Activated T-cell treated with anti-CD3 and anti-CD28 coated beads for 4 hours (primary cell): ENCODE data around the gene MUTYH.
"Not testable (repeated sequence)": the region's sequence is repeated elsewhere in the genome, so short reads cannot be mapped to it uniquely, and the experiment has no call there.

ENCODE experiments used
- DNase-seq: peaks from one replicate; pipeline ENCODE4 v3.0.0-alpha.2; 2020

Gene MUTYH

GRCh38 chr1:45339789-45340558 lies at the start of gene MUTYH, which contains the start of gene TOE1:
MUTYH (minus strand) TSS chr1:45340440; CDS start chr1:45334505, 5,935 bp downstream.
TOE1 (plus strand) TSS chr1:45340170; CDS start chr1:45340253, 83 bp downstream.
- DNase-seq: peak; percentile 88

- no peak for DNase-seq
Observed at GRCh38 chr1:45386219-45386618, 46.0 kb upstream of the MUTYH start.

GRCh38 chr1:45385302-45385701 lies 45.1 kb upstream of the MUTYH start:
- no peak for DNase-seq

GRCh38 chr1:45384213-45384612 lies 44.0 kb upstream of the MUTYH start:
- not testable (repeated sequence) for DNase-seq

- DNase-seq: no peak
Observed at GRCh38 chr1:45383191-45383590, 43.0 kb upstream of the MUTYH start.

- DNase-seq: no peak
Observed at GRCh38 chr1:45381243-45381642, 41.0 kb upstream of the MUTYH start.

- DNase-seq: no peak
Observed at GRCh38 chr1:45380730-45381129, 40.5 kb upstream of the MUTYH start.

- DNase-seq: no peak
Observed at GRCh38 chr1:45380125-45380524, 39.9 kb upstream of the MUTYH start.

GRCh38 chr1:45379524-45379923 lies 39.3 kb upstream of the MUTYH start:
- no peak for DNase-seq

- DNase-seq: no peak
Observed at GRCh38 chr1:45378184-45378583, 37.9 kb upstream of the MUTYH start.

- no peak for DNase-seq
Observed at GRCh38 chr1:45375104-45376090, 35.2 kb upstream of the MUTYH start.

GRCh38 chr1:45373573-45373972 lies 33.3 kb upstream of the MUTYH start:
- no peak for DNase-seq

- no peak for DNase-seq
Observed at GRCh38 chr1:45370575-45370974, 30.3 kb upstream of the MUTYH start.

- no peak for DNase-seq
Observed at GRCh38 chr1:45365051-45365450, 24.8 kb upstream of the MUTYH start.

GRCh38 chr1:45364294-45364693 lies 24.1 kb upstream of the MUTYH start:
- DNase-seq: no peak

- not testable (repeated sequence) for DNase-seq
Observed at GRCh38 chr1:45360981-45361380, 20.7 kb upstream of the MUTYH start.

GRCh38 chr1:45359882-45360513 lies 19.8 kb upstream of the MUTYH start:
- DNase-seq: peak; percentile 29

GRCh38 chr1:45356186-45356585 lies 15.9 kb upstream of the MUTYH start:
- no peak for DNase-seq

GRCh38 chr1:45355683-45356082 lies 15.4 kb upstream of the MUTYH start:
- no peak for DNase-seq

GRCh38 chr1:45354838-45355237 lies 14.6 kb upstream of the MUTYH start:
- no peak for DNase-seq

- no peak for DNase-seq
Observed at GRCh38 chr1:45353685-45354084, 13.4 kb upstream of the MUTYH start.

- DNase-seq: no peak
Observed at GRCh38 chr1:45351508-45351907, 11.3 kb upstream of the MUTYH start.
